Mesenchymal stem cell (in vitro differentiated cells and primary cell): Measurements from ENCODE around the gene CDC42EP3.

Source experiments
- DNase-seq: peaks from one replicate; pipeline ENCODE4 v3.0.0-alpha.2; 2013
- H2AFZ ChIP-seq: one replicate; pipeline ENCODE4 v1.6.1; 2013; ENCODE audit warnings: low read depth, mild to moderate bottlenecking, control low read depth, inconsistent platforms, low read length, moderate library complexity
- H2AK5ac ChIP-seq: 2 replicates; pipeline ENCODE4 v1.6.1; 2013; ENCODE audit warnings: low read length, moderate library complexity, mild to moderate bottlenecking, inconsistent platforms; ENCODE audit not compliant: severe bottlenecking
- H2BK120ac ChIP-seq: one replicate; pipeline ENCODE4 v1.6.1; 2013; ENCODE audit warnings: low read depth, mild to moderate bottlenecking, inconsistent platforms, low read length, moderate library complexity
- H2BK12ac ChIP-seq, 2 experiments: one replicate each; pipeline ENCODE4 v1.6.1; 2013; ENCODE audit warnings: inconsistent platforms in 2 of 2, low read length in 2 of 2, mild to moderate bottlenecking in 2 of 2, moderate library complexity in 2 of 2, control low read depth in 1 of 2
- H2BK15ac ChIP-seq: one replicate; pipeline ENCODE4 v1.6.1; 2013; ENCODE audit warnings: mild to moderate bottlenecking, low read depth, inconsistent platforms; ENCODE audit not compliant: poor library complexity, severe bottlenecking
- H2BK5ac ChIP-seq: 2 replicates; pipeline ENCODE4 v1.6.1; 2013; ENCODE audit warnings: low read depth, mild to moderate bottlenecking, low read length, control low read depth, inconsistent platforms; ENCODE audit not compliant: poor library complexity, severe bottlenecking
- H3K14ac ChIP-seq, 2 experiments: one replicate each; pipeline ENCODE4 v1.6.1; 2013; ENCODE audit warnings: inconsistent platforms in 2 of 2, low read length in 2 of 2, control low read depth in 1 of 2, mild to moderate bottlenecking in 1 of 2, moderate library complexity in 1 of 2
- H3K18ac ChIP-seq, 2 experiments: one replicate each; pipeline ENCODE4 v1.6.1; 2013; ENCODE audit warnings: inconsistent platforms in 2 of 2, low read length in 2 of 2, control low read depth in 1 of 2, low read depth in 1 of 2, mild to moderate bottlenecking in 1 of 2
- H3K23ac ChIP-seq, 2 experiments: one replicate each; pipeline ENCODE4 v1.6.1; 2013; ENCODE audit warnings: inconsistent platforms in 2 of 2, low read length in 2 of 2, mild to moderate bottlenecking in 2 of 2, moderate library complexity in 2 of 2, control low read depth in 1 of 2
- H3K27ac ChIP-seq: 2 replicates; pipeline ENCODE4 v1.5.1; 2013; ENCODE audit warnings: mild to moderate bottlenecking, moderate library complexity, low read length, control low read depth, inconsistent platforms; ENCODE audit not compliant: poor library complexity, severe bottlenecking
- H3K27me3 ChIP-seq, 2 experiments: 2 replicates each; pipeline versions ENCODE4 v1.6.1 to v1.7.0; 2013; ENCODE audit warnings: low read length in 2 of 2, mild to moderate bottlenecking in 2 of 2, moderate library complexity in 2 of 2, control low read depth in 1 of 2, inconsistent platforms in 1 of 2; ENCODE audit not compliant: control insufficient read depth in 1 of 2, insufficient read depth in 1 of 2
- H3K36me3 ChIP-seq, 2 experiments: 2 replicates each; pipeline versions ENCODE4 v1.6.1 to v1.7.0; 2013; ENCODE audit warnings: low read length in 2 of 2, control low read depth in 1 of 2, inconsistent platforms in 1 of 2, low read depth in 1 of 2, mild to moderate bottlenecking in 1 of 2; ENCODE audit not compliant: insufficient read depth in 2 of 2, control insufficient read depth in 1 of 2
- H3K4ac ChIP-seq, 2 experiments: one replicate each; pipeline ENCODE4 v1.6.1; 2013; ENCODE audit warnings: inconsistent platforms in 2 of 2, low read length in 2 of 2, mild to moderate bottlenecking in 2 of 2, moderate library complexity in 2 of 2, control low read depth in 1 of 2, low read depth in 1 of 2
- H3K4me1 ChIP-seq: 2 replicates; pipeline ENCODE4 v1.6.1; 2013; ENCODE audit warnings: low read depth, low read length, control low read depth; ENCODE audit not compliant: control insufficient read depth, insufficient read depth
- H3K4me2 ChIP-seq: 2 replicates; pipeline ENCODE4 v1.6.1; 2013; ENCODE audit warnings: low read length, mild to moderate bottlenecking, inconsistent platforms; ENCODE audit not compliant: poor library complexity, severe bottlenecking
- H3K4me3 ChIP-seq, 2 experiments: 2 replicates each; pipeline versions ENCODE4 v1.5.1 to v1.7.0; 2013; ENCODE audit warnings: low read length in 2 of 2, mild to moderate bottlenecking in 2 of 2, control low read depth in 1 of 2, low read depth in 1 of 2; ENCODE audit not compliant: insufficient read depth in 1 of 2
- H3K79me1 ChIP-seq: replicated peaks from 2 replicates; pipeline ENCODE4 v1.6.1; 2013; ENCODE audit warnings: mild to moderate bottlenecking, control low read depth, low read length, inconsistent platforms; ENCODE audit not compliant: poor library complexity, severe bottlenecking
- H3K9ac ChIP-seq: 2 replicates; pipeline ENCODE4 v1.7.0; 2013; ENCODE audit warnings: mild to moderate bottlenecking, low read length, moderate library complexity
- H3K9me3 ChIP-seq: 2 replicates; pipeline ENCODE4 v1.7.0; 2013; ENCODE audit warnings: mild to moderate bottlenecking, low read length; ENCODE audit not compliant: control insufficient read depth
- H4K8ac ChIP-seq: one replicate; pipeline ENCODE4 v1.6.1; 2013; ENCODE audit warnings: inconsistent platforms, mild to moderate bottlenecking, low read length, moderate library complexity
- H4K91ac ChIP-seq: one replicate; pipeline ENCODE4 v1.6.1; 2013; ENCODE audit warnings: mild to moderate bottlenecking, low read length, inconsistent platforms
- WGBS: methylation state at CpG from one replicate; pipeline ENCODE4 v1.1.7; 2013; ENCODE audit warnings: mixed read lengths; 5-methylcytosine and 5-hydroxymethylcytosine counted together

The CDC42EP3 gene

DNA sequence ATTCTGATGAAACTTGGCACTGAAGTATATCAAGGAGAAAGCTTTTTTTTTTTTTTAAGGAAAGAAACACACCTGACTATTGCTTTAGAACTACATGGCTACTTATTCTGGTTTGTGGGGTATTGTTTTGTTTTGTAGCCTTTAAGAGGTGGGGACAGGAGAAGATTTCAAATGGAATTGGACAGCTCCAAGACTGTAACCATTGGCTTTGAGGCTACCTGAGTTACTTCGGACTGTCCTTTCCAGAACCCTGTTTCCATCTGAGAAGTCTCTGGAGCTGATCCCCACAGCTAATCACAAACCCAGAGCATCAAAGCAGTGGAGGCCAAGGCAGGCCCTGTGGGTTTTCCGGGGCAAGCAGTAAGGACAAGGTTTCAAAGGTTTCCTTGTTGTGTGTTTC lies 4.7 kb downstream of the CDC42EP3 start:
- Histone ChIP-seq H3K14ac (no peak overlapping the region), H3K27me3 (no peaks in the 10 kb centered on the region), H2AFZ (no peak overlapping the region), H3K36me3 (peaks cover 5 to 15% of the 10 kb centered on the region in 2 experiments), H2BK12ac (peak overlapping the region; percentile 11 to 57), H3K18ac (peak overlapping the region; percentile 6 to 35), H4K91ac (peak overlapping the region; percentile 44), H2AK5ac (no peak overlapping the region), H2BK15ac (no peak overlapping the region), H3K4me2 (no peak overlapping the region), H3K4me3 (no peak overlapping the region), H3K9me3 (no peaks in the 10 kb centered on the region), H2BK120ac (no peak overlapping the region), H3K4me1 (peaks cover 7% of the 10 kb centered on the region), H3K4ac (no peak overlapping the region), H3K23ac (no peak overlapping the region), H3K27ac (no peak overlapping the region), H3K9ac (no peak overlapping the region), H2BK5ac (no peak overlapping the region), H3K79me1 (no peaks in the 10 kb centered on the region), H4K8ac (no peak overlapping the region)
- no peak for DNase-seq
- 85% methylated on average over 2 of the region's 2 CpGs for WGBS

DNA sequence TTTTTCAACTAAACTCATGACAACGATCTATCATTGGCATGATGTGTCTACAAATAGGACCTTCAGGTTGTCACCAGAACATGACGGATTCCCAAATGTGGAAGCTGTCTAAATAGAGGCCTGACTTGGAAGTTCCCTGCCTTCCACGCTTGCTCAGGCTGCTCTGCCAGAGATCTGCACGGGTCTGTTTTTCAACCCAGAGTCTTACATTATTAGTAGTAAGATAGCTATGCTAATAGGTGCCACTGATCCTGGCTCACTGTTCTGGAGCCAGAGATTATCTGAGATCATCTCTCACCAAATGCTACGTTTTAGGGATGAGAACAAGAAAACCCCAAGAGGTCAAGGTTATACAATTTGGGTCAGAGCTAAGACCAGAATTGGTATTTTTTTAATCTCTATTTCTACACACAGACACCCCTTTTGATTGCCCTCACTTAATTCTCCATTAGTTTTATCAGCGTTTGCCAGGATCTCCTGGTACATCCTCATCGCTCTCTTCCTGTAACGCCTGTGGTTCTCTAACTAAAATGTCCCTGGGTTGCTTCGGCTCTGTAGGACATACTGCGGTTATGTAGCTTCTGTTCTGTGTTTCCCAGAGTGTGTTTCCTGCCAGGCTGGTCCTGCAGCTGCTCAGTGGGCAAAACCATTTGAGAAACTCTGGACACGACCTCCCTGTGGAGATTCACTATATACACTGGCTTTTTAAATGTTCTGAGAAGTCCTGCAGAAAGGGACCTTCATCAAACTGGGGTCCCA lies 5.7 kb downstream of the CDC42EP3 start:
- Histone ChIP-seq H3K79me1 (no peaks in the 10 kb centered on the region), H2BK12ac (no peak overlapping the region), H3K27ac (no peak overlapping the region), H2BK5ac (no peak overlapping the region), H3K4ac (no peak overlapping the region), H3K4me1 (peaks cover 5% of the 10 kb centered on the region), H3K4me3 (no peak overlapping the region), H2AK5ac (no peak overlapping the region), H3K9ac (no peak overlapping the region), H3K27me3 (no peaks in the 10 kb centered on the region), H3K14ac (no peak overlapping the region), H4K91ac (no peak overlapping the region), H2BK120ac (no peak overlapping the region), H2AFZ (no peak overlapping the region), H3K4me2 (no peak overlapping the region), H3K18ac (no peak overlapping the region), H4K8ac (no peak overlapping the region), H3K36me3 (peaks cover 5 to 19% of the 10 kb centered on the region in 2 experiments), H3K23ac (no peak overlapping the region), H3K9me3 (no peaks in the 10 kb centered on the region), H2BK15ac (no peak overlapping the region)
- 76% methylated on average over 10 of the region's 11 CpGs for WGBS
- DNase-seq, result no peak

DNA sequence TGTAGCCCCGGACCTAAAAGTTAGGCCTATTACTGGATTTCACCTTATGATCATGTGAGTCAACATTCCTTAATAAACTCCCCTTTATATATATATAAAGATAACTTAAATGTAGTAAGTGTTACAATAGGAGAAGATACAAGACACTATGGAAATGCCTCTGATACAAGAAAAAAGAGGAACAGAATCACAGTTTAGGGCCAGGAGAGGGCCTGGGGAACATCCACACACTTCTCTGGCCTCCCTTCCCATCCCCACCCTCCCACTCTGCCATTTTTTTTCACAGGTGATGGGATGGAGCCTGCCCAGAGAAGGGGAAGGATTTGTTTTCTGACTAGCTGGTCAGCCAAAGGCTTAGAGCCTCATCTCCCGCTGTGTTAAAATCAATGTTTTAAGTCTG lies 6.4 kb downstream of the CDC42EP3 start:
- Histone ChIP-seq H3K14ac (no peak overlapping the region), H3K9me3 (no peaks in the 10 kb centered on the region), H2AFZ (no peak overlapping the region), H3K79me1 (no peaks in the 10 kb centered on the region), H3K4me3 (no peak overlapping the region), H3K27me3 (no peaks in the 10 kb centered on the region), H3K4me2 (no peak overlapping the region), H3K23ac (no peak overlapping the region), H2BK120ac (no peak overlapping the region), H2AK5ac (no peak overlapping the region), H3K18ac (no peak overlapping the region), H3K36me3 (peaks cover 5 to 19% of the 10 kb centered on the region in 2 experiments), H4K8ac (no peak overlapping the region), H3K4me1 (peaks cover 5% of the 10 kb centered on the region), H3K9ac (no peak overlapping the region), H2BK5ac (no peak overlapping the region), H2BK15ac (no peak overlapping the region), H3K27ac (no peak overlapping the region), H2BK12ac (no peak overlapping the region), H4K91ac (no peak overlapping the region), H3K4ac (no peak overlapping the region)
- 100% methylated on average over 2 of the region's 2 CpGs for WGBS
- DNase-seq, result no peak

DNA sequence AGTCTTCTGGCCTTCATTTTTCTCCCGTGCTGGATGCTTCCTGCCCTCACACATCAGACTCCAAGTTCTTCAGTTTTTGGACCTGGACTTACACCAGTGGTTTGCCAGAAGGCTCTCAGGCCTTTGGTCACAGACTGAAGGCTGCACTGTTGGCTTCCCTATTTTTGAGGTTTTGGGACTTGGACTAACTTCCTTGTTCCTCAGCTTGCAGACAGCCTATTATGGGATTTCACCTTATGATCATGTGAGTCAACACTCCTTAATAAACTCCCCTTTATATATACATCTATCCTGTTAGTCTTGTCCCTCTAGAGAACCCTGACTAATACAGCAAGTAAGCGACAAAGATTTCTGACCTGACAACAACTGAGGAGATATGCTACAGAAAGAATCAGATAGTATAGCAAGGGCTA lies 7.2 kb downstream of the CDC42EP3 start:
- Histone ChIP-seq H4K8ac (no peak overlapping the region), H3K27me3 (no peaks in the 10 kb centered on the region), H3K27ac (no peak overlapping the region), H3K9me3 (no peaks in the 10 kb centered on the region), H2AFZ (no peak overlapping the region), H2BK12ac (peak overlapping the region in 1 of 2 experiments; percentile 40), H2BK15ac (no peak overlapping the region), H3K4me3 (no peak overlapping the region), H3K4ac (peak overlapping the region in 1 of 2 experiments; percentile 50), H3K9ac (no peak overlapping the region), H2BK5ac (no peak overlapping the region), H3K79me1 (no peaks in the 10 kb centered on the region), H3K18ac (peak overlapping the region in 1 of 2 experiments; percentile 6), H3K23ac (no peak overlapping the region), H3K36me3 (peaks cover 5 to 19% of the 10 kb centered on the region in 2 experiments), H3K14ac (no peak overlapping the region), H3K4me2 (no peak overlapping the region), H4K91ac (no peak overlapping the region), H2BK120ac (no peak overlapping the region), H2AK5ac (no peak overlapping the region), H3K4me1 (peaks cover 6% of the 10 kb centered on the region)
- DNase-seq, result no peak
- 47% methylated on average over 2 of the region's 2 CpGs for WGBS
